Upper lobe of left lung (tissue), 4 donors: ENCODE measurements around the gene CRTC1.

Source experiments
- EP300 ChIP-seq, 4 donors: sonication (generic); formaldehyde crosslinking; IDR thresholded peaks; one replicate each; pipeline ENCODE4 v1.5.1; 2017; ENCODE audit warnings: antibody characterized with exemption in 4 of 4, control low read depth in 2 of 4
- POLR2AphosphoS5 ChIP-seq, 2 donors: sonication (generic); formaldehyde crosslinking; IDR thresholded peaks; one replicate each; pipeline ENCODE4 v1.5.1; 2017; ENCODE audit warnings: antibody characterized with exemption in 2 of 2

- TF ChIP-seq EP300 (IDR thresholded peaks at IDR 0.05) (no peak), POLR2AphosphoS5 (IDR thresholded peaks at IDR 0.05) (no peak)
Measured at GRCh38 chr19:18759304-18759994, 76.0 kb downstream of the CRTC1 start.
